GM12878 (cell line): Measurements from ENCODE around the gene IRS2. TPM values are rescaled to one million over a fixed set of nuclear protein-coding genes. Genes with fewer than 3 reads are reported as not detected.

ENCODE experiments used
- ATAC-seq: fragments of 200-7000 bp; cut with Tn5 transposase; 3 replicates; pipeline ENCODE4 v1.9.1; 2020; ENCODE audit warnings: mild to moderate bottlenecking, moderate library complexity
- BruUV-seq: library from RNA; stranded (reverse); fragments of 400-500 nt; replicated peaks from 2 replicates; lab custom pipeline; 2021; lab: Mats Ljungman, UMichigan
- CTCF ChIA-PET: fragments of 300-600 bp; sonication (Branson Sonifier 250); formaldehyde crosslinking; extraction: SDS; loops from one replicate; lab custom pipeline; 2021; ENCODE audit warnings: inconsistent platforms; lab: Yijun Ruan, JAX
- POLR2A ChIA-PET: fragments of 350-600 bp; formaldehyde crosslinking; extraction: SDS; loops from one replicate; lab custom pipeline; 2021; ENCODE audit warnings: inconsistent platforms; lab: Charles Lee
- RAD21 ChIA-PET: fragments of 300-600 bp; sonication (Branson Sonifier 250); formaldehyde crosslinking; loops from one replicate; lab custom pipeline; 2023; ENCODE audit warnings: antibody characterized with exemption; ENCODE audit not compliant: unreplicated experiment; lab: Charles Lee
- SMC1A ChIA-PET: fragments of 300-600 bp; sonication (Branson Sonifier 250); formaldehyde crosslinking; loops from one replicate; lab custom pipeline; 2023; ENCODE audit not compliant: unreplicated experiment, uncharacterized antibody; lab: Charles Lee
- DNase-seq: peaks from one replicate; pipeline ENCODE4 v3.0.0-alpha.2; 2011; ENCODE audit warnings: low read depth, low spot score
- FAIRE-seq: peaks from 3 replicates; lab custom pipeline; 2011; peaks lifted over from hg19 to GRCh38; lab: Jason Lieb, UNC
- H2AFZ ChIP-seq: 2 replicates; pipeline ENCODE4 v1.6.0; 2011; ENCODE audit warnings: low read depth, low read length, control low read depth; ENCODE audit not compliant: control insufficient read depth
- H3K27ac ChIP-seq: 2 replicates; pipeline ENCODE4 v1.5.1; 2011; ENCODE audit warnings: control low read depth; ENCODE audit not compliant: control insufficient read depth, insufficient read depth
- H3K27me3 ChIP-seq, 2 experiments: replicated peaks in 1 of 2; 2 replicates each; pipeline versions ENCODE4 v1.6.0 to v1.6.1; 2011; ENCODE audit warnings: low read length in 1 of 2; ENCODE audit not compliant: control insufficient read depth in 2 of 2, insufficient read depth in 2 of 2
- H3K36me3 ChIP-seq, 2 experiments: 2 replicates each; pipeline ENCODE4 v1.5.1; 2011; ENCODE audit warnings: low read length in 1 of 2; ENCODE audit not compliant: control insufficient read depth in 2 of 2, insufficient read depth in 2 of 2
- H3K4me1 ChIP-seq: 2 replicates; pipeline ENCODE4 v1.6.1; 2011; ENCODE audit warnings: mild to moderate bottlenecking, low read length, moderate library complexity, mixed read lengths; ENCODE audit not compliant: control insufficient read depth, insufficient read depth
- H3K4me2 ChIP-seq: 2 replicates; pipeline ENCODE4 v1.6.0; 2011; ENCODE audit warnings: control low read depth; ENCODE audit not compliant: control insufficient read depth, insufficient read depth
- H3K4me3 ChIP-seq: fragments of 200-600 bp; sonication (generic); 2 replicates; pipeline ENCODE4 v1.5.1; 2016
- H3K79me2 ChIP-seq: 2 replicates; pipeline ENCODE4 v1.6.0; 2011; ENCODE audit warnings: low read length; ENCODE audit not compliant: control insufficient read depth, insufficient read depth
- H3K9ac ChIP-seq: 2 replicates; pipeline ENCODE4 v1.8.0; 2011; ENCODE audit warnings: low read length, control low read depth, mixed read lengths; ENCODE audit not compliant: control insufficient read depth, insufficient read depth
- H3K9me3 ChIP-seq: replicated peaks from 3 replicates; pipeline ENCODE4 v1.5.1; 2011; ENCODE audit warnings: mild to moderate bottlenecking, low read length; ENCODE audit not compliant: control insufficient read depth, insufficient read depth
- H4K20me1 ChIP-seq: 2 replicates; pipeline ENCODE4 v1.6.0; 2011; ENCODE audit not compliant: control insufficient read depth, insufficient read depth
- BMI1 ChIP-seq: fragments of 450-650 bp; IDR thresholded peaks from 2 replicates; pipeline ENCODE4 v1.6.1; 2016; ENCODE audit warnings: mild to moderate bottlenecking, moderate library complexity, borderline replicate concordance
- CHD2 ChIP-seq: IDR thresholded peaks from 2 replicates; pipeline ENCODE4 v1.6.1; 2011; ENCODE audit warnings: low read depth, low read length, improper control_type of control experiment, borderline replicate concordance
- DPF2 ChIP-seq: fragments of 450-650 bp; IDR thresholded peaks from 2 replicates; pipeline ENCODE4 v1.6.1; 2017; ENCODE audit warnings: mild to moderate bottlenecking
- EED ChIP-seq: sonication (generic); IDR thresholded peaks from 2 replicates; pipeline ENCODE4 v1.6.1; 2016; ENCODE audit warnings: antibody characterized with exemption, low read depth
- ESRRA ChIP-seq: IDR thresholded peaks from 2 replicates; pipeline ENCODE4 v1.6.1; 2012; ENCODE audit warnings: mild to moderate bottlenecking, low read length, improper control_type of control experiment
- EZH2 ChIP-seq: IDR thresholded peaks from 2 replicates; pipeline ENCODE4 v1.6.1; 2012; ENCODE audit warnings: low read depth, mild to moderate bottlenecking, control low read depth, inconsistent platforms, low read length, borderline replicate concordance; ENCODE audit not compliant: control insufficient read depth
- FOS ChIP-seq: IDR thresholded peaks from 3 replicates; pipeline ENCODE4 v1.6.1; 2011; ENCODE audit warnings: borderline replicate concordance; ENCODE audit not compliant: insufficient read length; ENCODE audit errors: extremely low read depth
- LARP7 ChIP-seq: fragments of 450-650 bp; IDR thresholded peaks from 2 replicates; pipeline ENCODE4 v1.6.1; 2017; ENCODE audit warnings: mild to moderate bottlenecking
- MEF2A ChIP-seq: IDR thresholded peaks from 2 replicates; pipeline ENCODE4 v1.6.1; 2011; ENCODE audit warnings: low read depth, mild to moderate bottlenecking, low read length, moderate library complexity; ENCODE audit not compliant: insufficient read depth
- MXI1 ChIP-seq: fragments of 150-350 bp; IDR thresholded peaks from 2 replicates; pipeline ENCODE4 v1.6.1; 2011; ENCODE audit warnings: low read depth, mild to moderate bottlenecking, inconsistent platforms, low read length, improper control_type of control experiment
- NFIC ChIP-seq: IDR thresholded peaks from 2 replicates; pipeline ENCODE4 v1.6.1; 2012; ENCODE audit warnings: low read depth, mild to moderate bottlenecking, inconsistent platforms, low read length, moderate library complexity
- NFYB ChIP-seq: IDR thresholded peaks from 2 replicates; pipeline ENCODE4 v1.6.1; 2011; ENCODE audit warnings: low read depth, mild to moderate bottlenecking, low read length, improper control_type of control experiment, moderate library complexity; ENCODE audit not compliant: insufficient read depth
- PAX5 ChIP-seq: IDR thresholded peaks from 2 replicates; pipeline ENCODE4 v1.6.1; 2011; ENCODE audit warnings: low read depth, low read length, borderline replicate concordance
- RFX5 ChIP-seq: IDR thresholded peaks from 2 replicates; pipeline ENCODE4 v1.6.1; 2011; ENCODE audit warnings: low read depth, low read length, improper control_type of control experiment
- SIN3A ChIP-seq: IDR thresholded peaks from 2 replicates; pipeline ENCODE4 v1.6.1; 2012; ENCODE audit warnings: low read depth, low read length, improper control_type of control experiment
- SMARCA5 ChIP-seq: fragments of 450-650 bp; IDR thresholded peaks from 2 replicates; pipeline ENCODE4 v1.6.1; 2017; ENCODE audit warnings: mild to moderate bottlenecking
- STAT1 ChIP-seq: fragments of 450-650 bp; conservative IDR thresholded peaks from 2 replicates; pipeline ENCODE4 v1.6.1; 2014; ENCODE audit warnings: antibody characterized with exemption, mild to moderate bottlenecking
- TCF12 ChIP-seq: IDR thresholded peaks from 2 replicates; pipeline ENCODE4 v1.6.1; 2011; ENCODE audit warnings: low read depth, mild to moderate bottlenecking, low read length
- WRNIP1 ChIP-seq: IDR thresholded peaks from 2 replicates; pipeline ENCODE4 v1.6.1; 2011; ENCODE audit warnings: low read depth, low read length, improper control_type of control experiment, borderline replicate concordance
- YBX1 ChIP-seq: fragments of 450-650 bp; IDR thresholded peaks from 2 replicates; pipeline ENCODE4 v1.6.1; 2016; ENCODE audit warnings: antibody characterized with exemption
- ZNF217 ChIP-seq: fragments of 450-650 bp; IDR thresholded peaks from 2 replicates; pipeline ENCODE4 v1.6.1; 2017; ENCODE audit warnings: antibody characterized with exemption, mild to moderate bottlenecking
- ZZZ3 ChIP-seq: IDR thresholded peaks from 2 replicates; pipeline ENCODE4 v1.6.1; 2011; ENCODE audit warnings: low read depth; ENCODE audit not compliant: control insufficient read depth, insufficient read length
- WGBS: methylation state at CpG from one replicate; pipeline ENCODE4 v1.1.6; 2016; ENCODE audit warnings: low lambda C conversion rate; ENCODE audit not compliant: insufficient replicate concordance, insufficient coverage; ENCODE audit errors: missing lambda C conversion rate; 5-methylcytosine and 5-hydroxymethylcytosine counted together
- in situ Hi-C: fragments of 300-500 bp; cut with MboI; formaldehyde crosslinking; loops from 9 replicates; pipeline ENCODE4 v1.14.3; 2018; ENCODE audit warnings: mixed read lengths
- intact Hi-C: fragments of 100-400 bp; cut with micrococcal nuclease; formaldehyde crosslinking; loops from one replicate; pipeline ENCODE4 v1.14.2; 2022; ENCODE audit not compliant: unreplicated experiment
- polyA plus RNA-seq, 11 experiments: library from polyadenylated mRNA; depleted of rRNA in 4 of 11; unstranded in 6 of 11; stranded (reverse) in 5 of 11; fragments of >200 nt; fragmentation: Nextera tagmentation in 4 of 11; fragmentation: Illumina TruSeq in 1 of 11; extraction: Ambion mirVana in 4 of 11; extraction: Trizol in 1 of 11; gene quantifications; 1 replicate in 1 of 11; 2 replicates in 10 of 11; pipeline versions ENCODE4 v1.2.1 to v1.2.3, GENCODE V29; 2011 to 2016; ENCODE audit warnings: inconsistent platforms in 2 of 11, missing spikeins in 2 of 11, low read depth in 1 of 11
- total RNA-seq, 4 experiments: library from RNA; depleted of rRNA in 3 of 4; stranded (reverse); fragments of >200 nt in 3 of 4; fragmentation: Illumina TruSeq in 1 of 4; extraction: Trizol in 1 of 4; gene quantifications; 2 replicates each; pipeline versions ENCODE4 v1.2.1 to v1.2.3, GENCODE V29; 2013 to 2021

The IRS2 gene
- total and polyA plus RNA-seq, 10 of the 15 experiments (the other 5 are each of a cell fraction or from before 2014, with no cell fraction given): 0.01 to 0.31 (median 0.07) TPM; not detected in 6

- no peak for ATAC-seq
Observed at GRCh38 chr13:109725995-109726637, 60.3 kb downstream of the IRS2 start.

GRCh38 chr13:109725297-109725696 lies 61.1 kb downstream of the IRS2 start:
- DNase-seq (no peak), FAIRE-seq (no peak), ATAC-seq (no peak)
- H3K4me3 ChIP-seq: no peak overlapping the region
- BruUV-seq: no TSS peak
- ChIA-PET SMC1A (no interaction called here), POLR2A (no interaction called here), RAD21 (no interaction called here), CTCF (no interaction called here)
- H3K4me2 ChIP-seq: no peak overlapping the region
- H3K27ac ChIP-seq: no peak overlapping the region
- H3K36me3 ChIP-seq: no peaks in the 10 kb centered on the region
- in situ Hi-C loops (no loop called here), intact Hi-C loops (no loop called here)
- H3K9ac ChIP-seq: no peak overlapping the region
- no peaks in the 10 kb centered on the region for H3K79me2 ChIP-seq
- H4K20me1 ChIP-seq: no peaks in the 10 kb centered on the region
- 0% methylated on average over 4 of the region's 4 CpGs for WGBS
- no peaks in the 10 kb centered on the region for H3K27me3 ChIP-seq
- H2AFZ ChIP-seq: no peak overlapping the region
- H3K4me1 ChIP-seq: no peaks in the 10 kb centered on the region
- no peaks in the 10 kb centered on the region for H3K9me3 ChIP-seq
- no peak for TF ChIP-seq BMI1
- TF ChIP-seq SMARCA5: no peak
- no peak for TF ChIP-seq STAT1
- no peak for TF ChIP-seq DPF2
- no peak for TF ChIP-seq ZZZ3
- TF ChIP-seq SIN3A: no peak
- TF ChIP-seq PAX5: no peak
- no peak for TF ChIP-seq WRNIP1
- TF ChIP-seq ESRRA: no peak
- no peak for TF ChIP-seq MXI1
- no peak for TF ChIP-seq NFIC
- TF ChIP-seq RFX5: no peak
- TF ChIP-seq ZNF217: no peak
- TF ChIP-seq MEF2A: no peak
- no peak for TF ChIP-seq TCF12
- TF ChIP-seq YBX1: no peak
- no peak for TF ChIP-seq LARP7
- TF ChIP-seq EZH2: no peak
- no peak for TF ChIP-seq CHD2

More at GRCh38 chr13:109725995-109726637, 60.3 kb downstream of the IRS2 start:
- SMC1A ChIA-PET: no interaction called here
- Histone ChIP-seq H4K20me1 (no peaks in the 10 kb centered on the region), H3K4me1 (no peaks in the 10 kb centered on the region), H3K4me3 (no peak overlapping the region), H3K27me3 (no peaks in the 10 kb centered on the region), H3K27ac (no peak overlapping the region), H3K4me2 (no peak overlapping the region), H3K36me3 (no peaks in the 10 kb centered on the region), H2AFZ (no peak overlapping the region), H3K9me3 (no peaks in the 10 kb centered on the region), H3K9ac (no peak overlapping the region), H3K79me2 (no peaks in the 10 kb centered on the region)
- RAD21 ChIA-PET: no interaction called here
- POLR2A ChIA-PET: no interaction called here
- FAIRE-seq: no peak
- intact Hi-C loops: no loop called here
- CTCF ChIA-PET: no interaction called here
- no peak for DNase-seq
- in situ Hi-C loops: no loop called here
- no TSS peak for BruUV-seq
- WGBS: 33% methylated on average over 7 of the region's 7 CpGs
- TF ChIP-seq EED: no peak
- no peak for TF ChIP-seq NFYB
- TF ChIP-seq FOS: no peak
